Testis (tissue), 3 donors: Measurements from ENCODE around the gene APBB1IP. TPM values are rescaled to one million over a fixed set of nuclear protein-coding genes. Genes with fewer than 3 reads are reported as not detected.
"Not testable (repeated sequence)": the region's sequence is repeated elsewhere in the genome, so short reads cannot be mapped to it uniquely, and the experiment has no call there.

Experiments
- DNase-seq: peaks from one replicate; pipeline ENCODE4 v3.0.0-alpha.2; 2019
- H3K27ac ChIP-seq, 2 donors: fragments of 200-600 bp; sonication (generic); one replicate each; pipeline ENCODE4 v1.5.1; 2019
- H3K27me3 ChIP-seq: fragments of 200-600 bp; sonication (generic); one replicate; pipeline ENCODE4 v1.5.1; 2019
- H3K36me3 ChIP-seq: fragments of 200-600 bp; sonication (generic); one replicate; pipeline ENCODE4 v1.5.1; 2017; ENCODE audit warnings: low read depth; ENCODE audit errors: missing control alignments
- H3K4me1 ChIP-seq: fragments of 200-600 bp; sonication (generic); one replicate; pipeline ENCODE4 v1.5.1; 2019
- H3K4me3 ChIP-seq, 2 donors: fragments of 200-600 bp; sonication (generic); one replicate each; pipeline ENCODE4 v1.5.1; 2017 to 2019
- H3K9me3 ChIP-seq: fragments of 200-600 bp; sonication (generic); one replicate; pipeline ENCODE4 v1.5.1; 2017
- CTCF ChIP-seq, 3 experiments: fragments of 450-650 bp in 2 of 3; fragments of 200-600 bp in 1 of 3; sonication (generic) in 1 of 3; IDR thresholded peaks; one replicate each; pipeline ENCODE4 v1.5.1; 2016 to 2019; ENCODE audit warnings: antibody characterized with exemption in 3 of 3, mild to moderate bottlenecking in 2 of 3, moderate library complexity in 1 of 3
- POLR2A ChIP-seq: fragments of 450-650 bp; IDR thresholded peaks from one replicate; pipeline ENCODE4 v1.6.1; 2017; ENCODE audit warnings: antibody characterized with exemption, mild to moderate bottlenecking, moderate library complexity
- WGBS, 2 donors: methylation state at CpG; one replicate each; pipeline ENCODE4 v1.1.5; 2018; 5-methylcytosine and 5-hydroxymethylcytosine counted together
- intact Hi-C: fragments of 100-400 bp; cut with DNase I; formaldehyde crosslinking; loops from one replicate; pipeline ENCODE4 v1.15.1; 2023; ENCODE audit warnings: low total_unique reads
- polyA plus RNA-seq: library from polyadenylated mRNA; stranded (reverse); fragments of 350-450 nt; fragmentation: Illumina TruSeq; extraction: RNeasy Lipid Tissue Mini Kit (QIAGEN cat#74804); gene quantifications from one replicate; pipeline ENCODE4 v1.2.3, GENCODE V29; 2014; ENCODE audit warnings: low read depth, low replicate concordance; ENCODE audit not compliant: insufficient read depth
- total RNA-seq, 2 donors: library from RNA; depleted of rRNA; stranded (reverse); fragments of >200 nt; gene quantifications; one replicate each; pipeline ENCODE4 v1.2.3, GENCODE V29; 2016

The APBB1IP gene
- total and polyA plus RNA-seq, 3 donors from 2014 or later: 0.55 to 3.0 (median 2.0) TPM

- intact Hi-C loops: no loop called here
- Histone ChIP-seq H3K27me3 (no peaks in the 10 kb centered on the region), H3K36me3 (no peaks in the 10 kb centered on the region), H3K9me3 (no peaks in the 10 kb centered on the region), H3K27ac (no peak overlapping the region), H3K4me3 (no peak overlapping the region), H3K4me1 (no peaks in the 10 kb centered on the region)
- no peak for TF ChIP-seq POLR2A
- TF ChIP-seq CTCF (IDR thresholded peaks at IDR 0.05): no peak
- DNase-seq: no peak
- 79 to 84% methylated on average over 5 of the region's 5 CpGs for WGBS, 2 donors
These were observed 34.3 kb downstream of the APBB1IP start for GRCh38 chr10:26472492-26472778.

DNA sequence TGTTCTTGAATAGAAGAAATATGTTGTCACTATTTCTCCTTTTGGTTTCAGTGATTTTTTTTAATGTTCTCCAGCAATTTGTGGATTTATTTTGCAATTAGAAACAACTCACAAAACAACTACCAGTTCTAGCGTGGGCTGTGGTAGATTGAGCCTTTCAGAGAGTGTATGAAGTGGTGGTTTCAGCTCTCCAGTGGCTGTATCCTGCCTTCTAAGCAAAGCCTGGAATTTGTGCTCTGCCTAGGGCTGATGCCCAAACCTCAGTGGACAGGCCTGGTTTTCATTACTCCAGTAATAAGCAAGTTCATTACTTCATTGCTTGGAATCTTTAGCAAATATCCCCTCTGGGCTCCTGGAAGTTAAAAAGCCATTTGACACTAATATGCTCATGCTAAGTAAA lies 35.9 kb downstream of the APBB1IP start:
- TF ChIP-seq CTCF (IDR thresholded peaks at IDR 0.05) (no peak), POLR2A (no peak)
- Histone ChIP-seq H3K4me3 (no peak overlapping the region), H3K36me3 (no peaks in the 10 kb centered on the region), H3K9me3 (no peaks in the 10 kb centered on the region), H3K27me3 (no peaks in the 10 kb centered on the region), H3K4me1 (no peaks in the 10 kb centered on the region), H3K27ac (no peak overlapping the region)
- no peak for DNase-seq
- 79 to 86% methylated on average over 1 of the region's 1 CpG for WGBS, 2 donors
- intact Hi-C loops: no loop called here

- H3K27ac ChIP-seq, H3K9me3 ChIP-seq, DNase-seq, H3K27me3 ChIP-seq, intact Hi-C loops, H3K4me3 ChIP-seq, H3K4me1 ChIP-seq, H3K36me3 ChIP-seq: not testable (repeated sequence)
- 88 to 91% methylated on average over 7 to 8 of the region's 8 CpGs for WGBS, 2 donors
These were observed 36.7 kb downstream of the APBB1IP start for GRCh38 chr10:26474845-26475244.

DNA sequence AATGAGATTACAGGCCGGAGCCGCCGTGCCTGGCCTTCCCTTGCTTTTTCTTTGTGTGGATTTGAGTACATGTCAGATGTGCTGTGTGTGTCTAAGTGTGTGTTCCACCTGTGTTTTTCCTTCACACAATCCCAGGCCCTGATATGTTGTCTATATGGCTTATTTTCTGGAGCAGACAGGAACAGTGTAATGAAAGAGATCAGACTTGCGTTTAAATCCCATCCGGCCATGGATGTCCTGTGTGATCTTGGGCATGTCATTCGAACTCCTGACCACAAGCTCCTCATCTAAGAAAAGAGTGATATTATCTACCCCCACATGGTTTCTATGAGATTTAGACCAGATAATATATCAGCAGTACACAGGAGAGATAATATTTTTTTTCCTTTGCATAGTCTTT lies 37.2 kb downstream of the APBB1IP start:
- Histone ChIP-seq H3K27me3 (no peaks in the 10 kb centered on the region), H3K9me3 (no peaks in the 10 kb centered on the region), H3K4me3 (no peak overlapping the region), H3K4me1 (no peaks in the 10 kb centered on the region), H3K27ac (no peak overlapping the region), H3K36me3 (no peaks in the 10 kb centered on the region)
- WGBS, 2 donors: 61 to 77% methylated on average over 6 of the region's 6 CpGs
- no peak for TF ChIP-seq POLR2A
- no peak for TF ChIP-seq CTCF (IDR thresholded peaks at IDR 0.05)
- no peak for DNase-seq
- intact Hi-C loops: no loop called here

- intact Hi-C loops: no loop called here
- no peak for TF ChIP-seq POLR2A
- TF ChIP-seq CTCF (IDR thresholded peaks at IDR 0.05): no peak
- DNase-seq: no peak
- Histone ChIP-seq H3K27me3 (no peaks in the 10 kb centered on the region), H3K9me3 (no peaks in the 10 kb centered on the region), H3K4me3 (no peak overlapping the region), H3K27ac (no peak overlapping the region), H3K36me3 (no peaks in the 10 kb centered on the region), H3K4me1 (no peaks in the 10 kb centered on the region)
- 95 to 98% methylated on average over 4 of the region's 4 CpGs for WGBS, 2 donors
These were observed 39.4 kb downstream of the APBB1IP start for GRCh38 chr10:26477501-26477900.
